Activated CD4-positive, alpha-beta T cell treated with anti-CD3 and anti-CD28 coated beads, Interleukin-2, amount 50 U/mL, for 4 hours (primary cell): ENCODE measurements around the gene SHB.
"Not testable (repeated sequence)": the region's sequence is repeated elsewhere in the genome, so short reads cannot be mapped to it uniquely, and the experiment has no call there.

ENCODE experiments used
- DNase-seq, 2 experiments: peaks; one replicate each; pipeline ENCODE4 v3.0.0-alpha.2; 2020

SHB gene

DNA sequence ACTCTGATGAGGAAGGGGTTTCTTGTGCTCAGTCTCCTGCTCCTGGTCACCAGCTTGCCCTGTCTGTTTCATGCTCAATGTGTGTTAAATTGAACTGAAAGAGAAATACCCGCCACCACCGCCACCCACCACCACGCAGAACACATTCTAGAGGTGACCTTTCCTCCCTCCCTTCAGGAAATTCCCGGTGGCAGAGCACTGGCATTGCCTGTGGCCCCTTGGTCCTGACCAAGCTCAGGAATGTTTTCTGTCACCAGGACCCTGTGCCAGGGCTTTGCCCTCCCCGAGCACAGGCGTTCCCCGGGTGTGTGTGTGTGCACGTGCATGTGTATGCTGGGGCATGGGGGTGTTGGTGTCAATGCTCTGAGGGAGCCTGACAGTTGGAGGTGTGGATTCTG is 154.9 kb downstream of the SHB start:
- no peak for DNase-seq

- peak; percentile 73 to 79 for DNase-seq
Measured at GRCh38 chr9:37913480-37914153, 155.4 kb downstream of the SHB start.

DNA sequence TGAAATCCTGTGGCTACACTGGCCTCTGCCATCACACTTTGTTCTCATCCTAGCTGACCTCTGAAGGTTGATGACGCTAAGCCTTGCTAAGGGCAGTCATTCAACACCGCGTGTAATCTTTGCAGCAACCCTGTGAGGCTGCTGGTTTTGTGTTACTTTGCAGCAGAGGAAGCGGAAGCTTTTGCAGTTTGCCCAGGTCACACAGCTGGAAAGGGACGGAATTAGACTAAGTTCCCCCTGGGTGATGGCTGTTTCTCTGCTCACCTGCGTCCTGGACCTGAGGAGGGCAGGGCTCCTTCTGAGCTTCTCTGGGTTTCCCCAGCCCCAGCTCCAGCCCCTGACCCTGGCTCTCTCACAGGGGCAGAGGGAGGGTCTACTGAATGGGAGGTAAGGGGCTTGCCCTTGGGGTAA is 157.8 kb downstream of the SHB start:
- no peak for DNase-seq

GRCh38 chr9:37910271-37910670 is 158.8 kb downstream of the SHB start:
- no peak for DNase-seq

DNA sequence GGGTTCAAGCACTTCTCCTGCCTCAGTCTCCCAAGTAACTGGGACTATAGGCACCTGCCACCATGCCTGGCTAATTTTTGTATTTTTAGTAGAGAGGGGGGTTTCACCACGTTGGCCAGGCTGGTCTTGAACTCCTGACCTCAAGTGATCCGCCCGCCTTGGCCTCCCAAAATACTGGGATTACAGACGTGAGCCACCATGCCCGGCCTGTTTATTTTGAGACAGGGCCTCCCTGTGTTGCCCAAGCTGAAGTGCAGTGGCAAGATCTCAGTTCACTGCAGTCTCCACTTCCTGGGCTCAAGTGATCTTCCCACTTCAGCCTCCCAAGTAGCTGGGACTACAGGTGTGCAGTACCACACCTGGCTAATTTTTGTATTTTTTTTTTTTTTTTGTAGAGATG is 159.2 kb downstream of the SHB start:
- not testable (repeated sequence) for DNase-seq

DNA sequence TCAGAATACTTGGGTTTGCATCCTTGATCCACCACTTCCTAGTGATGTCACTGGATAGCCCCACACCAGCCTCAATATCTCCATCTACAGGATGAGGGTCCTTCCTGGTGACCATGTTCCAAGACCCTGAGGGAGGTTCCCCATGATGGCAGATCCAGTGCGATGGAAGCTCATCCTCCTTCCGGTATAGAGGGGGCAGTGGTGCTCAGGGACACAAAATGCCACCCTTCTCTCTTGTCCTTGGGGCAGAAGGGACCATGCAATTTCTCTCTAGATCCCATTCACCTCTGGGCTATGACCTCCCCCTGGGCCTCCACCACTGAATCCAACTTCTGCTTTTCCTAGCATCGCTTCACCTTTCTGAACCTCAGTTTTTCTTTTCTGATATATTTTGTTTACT is 159.7 kb downstream of the SHB start:
- DNase-seq: no peak

- no peak for DNase-seq
Measured at GRCh38 chr9:37908698-37909186, 160.3 kb downstream of the SHB start.

DNA sequence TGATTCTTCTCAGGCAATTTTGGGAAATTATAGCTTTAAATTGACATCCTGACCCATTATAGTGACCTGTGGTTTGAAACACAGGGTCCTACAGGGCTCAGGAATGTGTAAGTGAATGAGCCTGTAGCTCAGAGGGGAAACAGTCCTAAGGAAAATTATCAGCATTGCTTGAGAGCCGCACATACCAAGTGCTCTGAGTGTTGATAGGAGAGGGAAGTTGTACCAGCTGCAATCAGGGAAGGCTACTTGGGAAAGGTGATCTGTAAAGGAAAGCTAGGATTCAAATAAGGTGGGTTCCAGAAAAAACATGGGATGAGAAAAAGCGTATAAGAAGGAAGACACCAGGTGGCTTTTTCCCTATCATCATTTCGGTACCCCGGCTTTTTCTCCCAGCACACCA is 160.7 kb downstream of the SHB start:
- DNase-seq: no peak

DNA sequence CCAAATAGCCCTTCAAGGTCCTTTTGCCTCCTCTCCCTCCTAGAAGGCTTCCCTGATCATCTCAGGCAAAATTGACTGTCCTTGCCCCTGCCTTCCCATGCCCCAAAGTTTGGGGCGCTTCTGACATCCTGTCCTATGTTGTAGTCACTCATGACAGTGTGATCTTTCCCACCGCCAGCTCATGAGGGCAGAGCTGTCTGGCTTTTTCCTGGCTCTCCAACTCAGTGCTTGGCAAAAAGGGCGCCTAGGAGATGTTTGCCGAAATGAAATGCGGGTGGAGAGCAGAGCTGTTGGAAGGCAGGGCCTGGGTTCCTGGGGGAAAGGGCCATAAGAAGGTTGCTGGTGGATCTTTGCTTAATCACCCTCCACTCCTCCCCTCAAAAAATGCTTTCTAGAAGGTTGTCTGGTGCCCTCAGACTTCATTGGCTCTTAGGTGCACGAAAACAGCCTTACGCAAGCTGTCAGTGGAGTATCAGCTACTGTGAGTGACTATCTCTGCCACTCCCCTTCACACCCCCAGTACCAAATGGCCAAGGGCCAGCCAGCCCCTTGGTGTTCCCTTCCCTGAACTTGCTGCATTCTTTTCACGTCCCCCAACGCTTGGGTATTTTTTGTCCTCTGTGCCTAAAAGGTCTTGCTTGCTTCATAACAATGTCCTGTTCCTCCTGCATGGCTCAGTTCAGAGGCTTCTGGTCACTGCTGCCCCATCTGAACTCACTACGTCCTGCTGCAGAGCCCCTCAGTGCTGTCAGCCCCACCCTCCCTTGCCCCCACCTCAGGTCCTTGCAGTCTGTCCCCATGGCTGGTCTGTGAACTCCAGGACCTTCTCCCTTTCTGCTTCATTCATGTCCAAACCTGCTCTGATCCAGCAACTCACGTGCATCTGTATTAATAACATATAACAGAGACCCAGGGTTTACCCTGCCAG is 162.5 kb downstream of the SHB start:
- DNase-seq: no peak

GRCh38 chr9:37905776-37906175 is 163.3 kb downstream of the SHB start:
- no peak for DNase-seq

GRCh38 chr9:37905131-37905505 is 163.9 kb downstream of the SHB start:
- no peak for DNase-seq

- no peak for DNase-seq
Measured at GRCh38 chr9:37904445-37905130, 164.4 kb downstream of the SHB start.

DNA sequence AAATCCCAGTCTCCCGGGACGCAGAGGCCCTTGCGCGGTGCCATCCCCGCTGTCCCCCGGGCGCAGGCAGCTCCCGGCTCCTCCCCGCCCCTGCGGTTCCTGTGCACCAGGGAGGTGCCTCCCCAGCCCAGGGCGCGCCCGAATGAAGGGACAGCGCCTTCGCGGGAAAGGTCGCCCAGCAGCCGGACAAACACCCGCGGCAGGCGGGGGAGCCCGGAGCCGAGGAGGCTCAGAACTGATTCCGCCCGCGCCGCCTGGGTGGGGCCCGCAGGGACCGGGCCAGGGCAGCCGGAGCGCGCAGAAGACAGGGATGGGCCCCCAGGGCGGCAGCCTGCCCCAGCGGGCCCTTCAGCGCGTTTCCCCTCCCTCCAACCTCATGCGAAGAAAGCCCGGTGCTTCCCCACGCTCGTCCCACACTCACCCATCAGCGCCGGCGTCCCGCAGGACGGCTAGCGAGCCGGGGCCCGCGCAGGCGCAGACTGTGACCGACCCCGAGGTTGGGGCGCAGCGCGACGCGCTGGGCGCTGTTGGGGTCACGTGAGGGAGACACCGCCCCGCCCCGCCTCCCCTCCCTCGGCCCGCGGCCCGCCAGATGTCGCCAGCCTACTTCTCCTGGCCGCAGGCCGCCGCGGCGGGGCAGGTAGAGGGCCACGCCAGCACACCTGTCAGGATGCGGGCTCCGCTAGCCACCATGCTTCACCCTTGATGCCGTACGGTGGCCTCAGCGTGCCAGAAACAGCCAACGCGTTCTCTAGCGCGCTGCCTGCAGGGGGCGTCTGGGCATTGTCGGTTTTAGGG is 165.2 kb downstream of the SHB start, which contains the start of gene SLC25A51:
SLC25A51 (minus strand) TSS at position 481 of the 798 bp plus-strand sequence. CDS start 15,577 bp downstream, outside the sequence.
- peak; percentile 93 to 96 for DNase-seq

DNA sequence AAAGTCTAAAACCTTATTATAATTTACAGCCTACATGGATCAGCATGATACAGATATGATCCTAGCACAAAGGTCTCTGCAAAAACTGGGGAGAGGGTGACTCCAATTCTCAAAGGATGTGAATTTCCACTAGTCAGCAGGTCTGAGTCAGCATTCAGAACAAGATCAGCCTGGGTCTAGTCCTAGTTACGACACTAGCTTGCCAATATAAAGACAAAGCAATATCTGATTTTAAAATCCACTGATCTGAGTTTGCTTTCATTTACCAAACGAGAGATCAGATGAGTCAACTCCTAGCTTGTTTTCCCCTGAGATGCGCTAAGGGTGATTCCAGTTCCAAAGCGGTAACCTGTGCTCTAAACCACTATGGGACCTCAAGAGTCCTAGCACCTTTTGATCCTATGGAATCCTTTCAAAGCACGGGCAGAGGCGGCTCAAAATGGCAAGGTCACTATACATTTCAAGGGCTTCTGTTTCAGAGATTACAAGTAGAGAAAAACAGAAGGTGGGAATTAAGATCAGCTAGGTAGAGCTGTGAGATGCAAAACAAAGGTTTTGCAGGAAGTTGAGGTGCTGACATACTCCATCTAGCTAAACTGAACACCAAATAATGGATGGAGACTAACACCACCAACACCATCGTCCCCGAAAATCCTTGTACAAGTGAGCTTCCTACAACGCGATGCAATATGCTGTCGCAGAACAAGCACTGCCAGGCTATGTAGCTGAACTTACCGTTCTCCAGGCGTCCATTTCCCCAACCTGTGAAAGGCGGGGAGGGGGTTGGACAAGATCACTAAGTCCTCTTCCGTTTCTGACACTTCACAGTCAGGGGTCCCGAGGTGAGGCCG is 166.0 kb downstream of the SHB start:
- DNase-seq: no peak

- no peak for DNase-seq
Measured at GRCh38 chr9:37902131-37902530, 166.9 kb downstream of the SHB start.

GRCh38 chr9:37899041-37899440 is 170.0 kb downstream of the SHB start:
- no peak for DNase-seq

GRCh38 chr9:37897665-37898064 is 171.4 kb downstream of the SHB start:
- no peak for DNase-seq

GRCh38 chr9:37892063-37892462 is 177.0 kb downstream of the SHB start:
- no peak for DNase-seq

DNA sequence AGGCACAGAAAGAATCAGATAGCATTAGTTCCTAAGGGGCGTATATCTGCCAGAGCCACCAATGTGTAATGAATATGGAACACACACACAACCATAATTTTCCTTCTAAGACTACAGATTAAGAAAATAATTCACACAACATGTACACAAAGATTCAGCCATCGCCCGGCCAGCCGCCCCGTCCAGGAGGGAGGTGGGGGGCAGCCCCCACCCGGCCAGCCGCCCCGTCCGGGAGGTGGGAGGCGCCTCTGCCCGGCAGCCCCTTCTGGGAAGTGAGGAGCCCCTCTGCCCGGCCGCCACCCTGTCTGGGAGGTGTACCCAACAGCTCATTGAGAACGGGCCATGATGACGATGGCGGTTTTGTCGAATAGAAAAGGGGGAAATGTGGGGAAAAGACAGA is 178.0 kb downstream of the SHB start:
- DNase-seq: not testable (repeated sequence)

DNA sequence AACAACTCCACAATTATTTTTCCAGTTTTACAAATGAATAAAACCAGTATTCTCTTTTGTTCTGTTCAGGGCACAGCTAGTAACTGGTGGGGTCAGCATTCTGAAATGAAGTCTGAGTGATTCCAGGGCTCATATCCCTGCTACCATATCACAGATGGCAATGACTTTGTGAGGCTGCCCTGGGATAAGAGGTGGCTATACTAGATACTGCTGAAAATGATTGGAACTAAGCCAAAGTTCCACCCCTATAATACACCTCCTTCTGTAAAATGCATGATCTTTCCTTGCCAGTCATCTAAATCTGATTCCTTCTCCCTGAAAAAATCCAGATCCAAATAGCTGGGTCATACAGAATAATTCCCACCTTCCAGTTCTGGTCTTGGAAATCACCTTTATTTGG is 179.5 kb downstream of the SHB start:
- DNase-seq: no peak

DNA sequence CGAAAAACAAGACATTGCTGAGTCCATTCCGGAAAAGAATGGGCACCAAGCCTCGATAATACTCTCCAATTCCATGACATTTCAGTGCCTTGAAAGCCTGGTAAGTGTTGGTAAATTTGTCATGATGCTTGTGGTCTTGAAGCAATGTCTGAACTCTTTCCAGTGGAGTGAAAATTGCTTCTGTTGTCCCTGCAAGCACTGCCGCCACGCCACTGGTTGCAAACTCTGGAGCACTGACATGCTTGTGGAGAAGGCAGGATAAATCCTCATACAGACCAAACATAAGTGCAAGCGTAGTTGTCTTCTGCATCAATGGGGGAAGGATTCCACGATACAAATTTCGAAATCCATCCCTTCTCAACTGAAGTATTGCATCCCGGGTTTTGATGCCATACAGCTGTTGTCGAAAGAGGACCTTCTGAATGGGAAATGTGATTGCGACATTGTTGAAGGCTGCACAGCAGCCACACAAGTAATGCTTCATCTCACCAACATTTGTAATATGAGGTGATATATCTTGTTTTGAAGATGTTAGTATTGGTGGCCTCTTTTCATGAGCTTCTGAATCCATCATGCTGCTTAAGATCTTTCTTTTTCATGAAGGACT is 180.9 kb downstream of the SHB start:
- DNase-seq: not testable (repeated sequence)
